Activated CD8-positive, alpha-beta T cell treated with anti-CD3 and anti-CD28 coated beads, Interleukin-2, amount 10 ng/mL, durations not matched to agents 7 days and 5 days (primary cell): ENCODE results near the gene GRM7. TPM values are rescaled to one million over a fixed set of nuclear protein-coding genes. Genes with fewer than 3 reads are reported as not detected.

Source experiments
- ATAC-seq: fragments of 150-1000 bp; cut with Tn5 transposase; one replicate; pipeline ENCODE4 v1.10.0; 2021; ENCODE audit warnings: moderate library complexity
- CTCF ChIA-PET: fragments of 350-600 bp; sonication (Branson Sonifier 250); formaldehyde crosslinking; loops from one replicate; lab custom pipeline; 2021; ENCODE audit warnings: antibody characterized with exemption; lab: Charles Lee
- POLR2A ChIA-PET: fragments of 350-600 bp; sonication (Branson Sonifier 250); formaldehyde crosslinking; loops from one replicate; lab custom pipeline; 2021; ENCODE audit warnings: antibody characterized with exemption; lab: Charles Lee
- DNase-seq: peaks from one replicate; pipeline ENCODE4 v3.0.0-alpha.2; 2020
- H3K27ac Mint-ChIP-seq: one replicate; pipeline ENCODE4 v1.8.0; 2021; ENCODE audit warnings: mild to moderate bottlenecking, mixed read lengths
- H3K27me3 Mint-ChIP-seq: one replicate; pipeline ENCODE4 v1.8.0; 2021; ENCODE audit warnings: low read depth, mixed read lengths
- H3K36me3 Mint-ChIP-seq: one replicate; pipeline ENCODE4 v1.8.0; 2021; ENCODE audit warnings: low read depth, mixed read lengths
- H3K4me1 Mint-ChIP-seq: one replicate; pipeline ENCODE4 v1.8.0; 2021; ENCODE audit warnings: low read depth, mixed read lengths
- H3K4me3 Mint-ChIP-seq: one replicate; pipeline ENCODE4 v1.8.0; 2021; ENCODE audit warnings: mild to moderate bottlenecking, mixed read lengths
- H3K9me3 Mint-ChIP-seq: one replicate; pipeline ENCODE4 v1.8.0; 2022; ENCODE audit warnings: mixed read lengths; ENCODE audit not compliant: insufficient read depth
- total RNA-seq, 2 experiments: library from RNA; stranded (reverse); gene quantifications; one replicate each; pipeline ENCODE4 v1.2.3, GENCODE V29; 2021

GRM7 gene
- total RNA-seq, 2 experiments from 2014 or later: not detected

DNA sequence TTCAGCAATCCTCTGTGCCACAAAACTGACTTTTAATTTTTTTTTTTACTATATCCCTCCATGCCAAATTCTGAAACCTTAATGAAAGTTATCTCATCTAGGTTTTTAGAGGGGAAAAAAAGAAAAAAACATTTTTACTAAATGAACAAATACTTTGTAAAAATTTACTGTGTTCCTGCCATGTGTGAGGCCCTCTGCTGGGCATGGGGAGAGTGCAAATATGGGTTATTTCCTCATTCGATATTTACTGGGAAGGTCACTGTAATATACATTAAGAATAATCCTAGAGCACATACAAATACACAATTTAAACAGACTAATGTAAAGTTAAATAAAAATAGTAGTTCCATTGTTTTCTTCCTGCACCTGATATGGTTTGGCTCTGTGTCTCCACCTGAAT is 215.0 kb downstream of the GRM7 start:
- Mint-ChIP-seq H3K9me3 (no peaks in the 10 kb centered on the region), H3K27ac (no peak overlapping the region), H3K36me3 (no peaks in the 10 kb centered on the region), H3K4me1 (no peaks in the 10 kb centered on the region), H3K4me3 (no peak overlapping the region), H3K27me3 (no peaks in the 10 kb centered on the region)
- ATAC-seq: no peak
- DNase-seq: no peak
- POLR2A ChIA-PET: no interaction called here
- CTCF ChIA-PET: no interaction called here

DNA sequence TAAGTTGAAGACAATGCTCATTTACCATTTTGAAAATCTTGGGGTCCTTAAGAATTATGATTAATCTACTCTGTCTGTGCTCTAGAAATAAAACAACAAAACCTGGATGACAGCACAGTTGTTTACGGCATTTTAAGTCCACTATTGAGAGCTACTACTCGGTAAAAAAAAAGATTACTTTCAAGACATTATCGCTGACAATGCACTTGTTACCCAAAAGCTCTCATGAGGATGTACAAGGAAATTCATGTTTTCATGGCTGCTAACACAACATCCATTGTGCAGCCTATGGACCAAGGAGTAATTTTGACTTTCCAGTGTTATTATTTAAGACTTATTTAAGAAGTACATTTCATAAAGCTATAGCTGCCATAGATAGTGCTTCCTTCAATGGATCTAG is 221.3 kb downstream of the GRM7 start:
- Mint-ChIP-seq H3K9me3 (peaks cover 5% of the 10 kb centered on the region), H3K27ac (no peak overlapping the region), H3K36me3 (no peaks in the 10 kb centered on the region), H3K4me1 (no peaks in the 10 kb centered on the region), H3K4me3 (no peak overlapping the region), H3K27me3 (no peaks in the 10 kb centered on the region)
- CTCF ChIA-PET: no interaction called here
- ATAC-seq (no peak), DNase-seq (no peak)
- POLR2A ChIA-PET: no interaction called here

DNA sequence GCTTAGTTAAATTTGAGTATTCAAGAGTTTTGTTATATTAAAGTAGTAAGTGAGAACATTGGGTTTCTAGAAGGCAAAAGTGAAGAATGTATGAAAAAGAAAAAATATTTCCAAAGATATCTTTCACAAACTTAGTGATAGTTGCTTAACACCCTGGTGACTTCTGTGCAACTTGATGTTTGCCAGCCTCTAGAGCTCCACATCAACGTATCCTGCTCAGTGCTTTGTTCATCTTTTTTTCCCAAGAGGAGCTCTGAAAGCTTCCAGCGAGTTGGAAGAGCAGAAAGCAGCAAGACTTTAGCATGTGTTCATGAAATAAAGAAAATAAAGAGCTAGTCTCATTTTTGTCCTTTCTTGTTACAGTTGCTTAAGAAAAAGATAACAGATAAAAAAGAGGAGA is 225.5 kb downstream of the GRM7 start:
- H3K4me3 Mint-ChIP-seq: no peak overlapping the region
- no peaks in the 10 kb centered on the region for H3K36me3 Mint-ChIP-seq
- ChIA-PET CTCF (no interaction called here), POLR2A (interaction anchor here (0.6 kb wide), 1 partner anchor 14 kb away, joined by 3 read pairs; no protein-coding TSS in a partner anchor)
- peaks cover 11% of the 10 kb centered on the region for H3K9me3 Mint-ChIP-seq
- DNase-seq (no peak), ATAC-seq (no peak)
- H3K4me1 Mint-ChIP-seq: no peaks in the 10 kb centered on the region
- H3K27me3 Mint-ChIP-seq: no peaks in the 10 kb centered on the region
- no peak overlapping the region for H3K27ac Mint-ChIP-seq

DNA sequence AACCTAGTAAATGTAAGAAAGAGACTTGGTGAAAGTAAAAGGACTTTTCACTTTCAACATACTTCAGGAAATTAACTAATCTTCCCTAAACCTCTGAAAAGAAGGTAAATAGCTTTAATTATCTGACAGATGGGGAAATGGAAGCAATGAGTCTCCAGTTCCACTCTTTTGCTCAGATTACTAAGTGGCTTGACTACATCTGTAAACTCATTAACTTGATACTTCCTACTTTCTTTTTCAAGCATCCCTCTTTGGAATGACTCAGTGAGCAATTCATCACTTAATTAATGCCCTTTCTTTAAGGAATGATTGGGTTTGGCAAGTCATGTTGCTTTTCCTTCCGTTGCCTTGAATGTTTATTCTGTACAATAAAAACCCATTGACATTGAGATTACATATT is 234.2 kb downstream of the GRM7 start:
- Mint-ChIP-seq H3K27me3 (no peaks in the 10 kb centered on the region), H3K27ac (no peak overlapping the region)

DNA sequence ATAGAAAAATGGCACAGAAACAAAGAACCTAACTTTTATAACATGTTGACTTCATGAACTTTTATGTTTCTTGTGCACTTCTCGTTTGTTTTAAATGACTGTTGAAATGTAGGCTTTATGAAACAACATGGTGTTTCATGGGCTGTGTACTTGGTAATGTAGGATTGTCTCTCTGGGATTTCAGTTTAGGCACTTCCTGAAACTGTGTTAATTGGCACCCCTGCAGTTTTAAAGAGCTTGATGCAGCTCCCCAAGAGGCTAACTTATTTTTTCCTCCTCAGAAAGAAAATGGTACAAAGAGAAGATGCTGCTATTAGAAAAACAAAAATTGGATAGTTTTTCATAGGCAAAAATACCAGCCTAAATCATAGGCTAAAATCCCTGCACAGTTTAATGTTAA is 239.2 kb downstream of the GRM7 start:
- POLR2A ChIA-PET: interaction anchor here (0.6 kb wide), 1 partner anchor 14 kb away, joined by 3 read pairs; no protein-coding TSS in a partner anchor
- no peaks in the 10 kb centered on the region for H3K4me1 Mint-ChIP-seq
- no peak overlapping the region for H3K27ac Mint-ChIP-seq
- ATAC-seq: no peak
- DNase-seq: no peak
- no peak overlapping the region for H3K4me3 Mint-ChIP-seq
- CTCF ChIA-PET: no interaction called here
- H3K9me3 Mint-ChIP-seq: peaks cover 17% of the 10 kb centered on the region
- H3K27me3 Mint-ChIP-seq: no peaks in the 10 kb centered on the region
- H3K36me3 Mint-ChIP-seq: no peaks in the 10 kb centered on the region

More for the DNA sequence above, 234.2 kb downstream of the GRM7 start:
- ChIA-PET POLR2A (no interaction called here), CTCF (no interaction called here)
- Mint-ChIP-seq H3K4me1 (no peaks in the 10 kb centered on the region), H3K9me3 (peaks cover 9% of the 10 kb centered on the region), H3K4me3 (no peak overlapping the region), H3K36me3 (no peaks in the 10 kb centered on the region)
- no peak for ATAC-seq
- no peak for DNase-seq

DNA sequence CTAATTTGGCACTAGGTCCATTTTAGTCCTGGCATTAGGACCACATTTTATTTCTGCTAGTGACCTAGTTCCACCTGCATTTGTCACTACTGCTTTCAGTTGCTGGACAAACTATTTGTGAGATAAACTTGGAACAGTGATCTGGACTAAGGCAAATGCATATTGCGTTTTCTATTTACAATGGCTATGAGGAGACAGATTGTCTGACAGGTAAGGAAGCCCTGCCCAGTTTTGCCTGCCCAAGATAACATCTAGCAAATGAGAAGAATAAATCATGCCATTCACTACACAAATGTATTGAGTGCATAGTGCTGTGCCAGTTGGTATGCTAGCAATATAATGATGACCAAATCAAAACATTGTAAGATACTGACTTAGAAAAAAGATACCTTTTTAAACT is 245.7 kb downstream of the GRM7 start:
- ATAC-seq: no peak
- ChIA-PET CTCF (no interaction called here), POLR2A (no interaction called here)
- Mint-ChIP-seq H3K27me3 (no peaks in the 10 kb centered on the region), H3K27ac (no peak overlapping the region), H3K4me1 (no peaks in the 10 kb centered on the region), H3K4me3 (no peak overlapping the region), H3K36me3 (no peaks in the 10 kb centered on the region), H3K9me3 (no peaks in the 10 kb centered on the region)
- DNase-seq: no peak

DNA sequence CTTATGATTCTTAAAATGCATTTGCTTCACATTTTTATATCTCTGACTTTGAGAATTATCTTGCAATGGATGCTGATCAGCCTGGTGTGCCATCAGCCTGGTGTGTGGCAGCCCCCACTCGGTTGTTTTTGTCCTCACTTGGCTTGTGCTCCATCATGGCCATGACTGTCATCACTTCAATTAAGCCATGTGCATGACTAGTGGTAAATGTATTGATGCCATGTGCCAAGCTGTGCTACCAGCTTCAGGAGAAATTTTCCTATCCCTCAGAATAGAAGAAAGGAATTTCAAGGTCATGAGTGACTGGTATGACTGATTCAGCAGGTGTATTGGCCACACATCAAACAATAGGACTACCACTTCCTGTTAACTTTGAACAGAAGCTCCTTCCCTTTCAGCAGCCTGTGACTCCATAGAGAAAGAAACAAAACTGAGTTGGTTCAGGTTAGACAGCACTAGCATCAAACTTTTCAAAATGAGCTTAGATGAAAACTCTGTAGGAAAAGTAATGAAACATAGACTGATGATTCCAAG is 251.7 kb downstream of the GRM7 start:
- H3K9me3 Mint-ChIP-seq: peaks cover 4% of the 10 kb centered on the region
- ATAC-seq (no peak), DNase-seq (no peak)
- ChIA-PET CTCF (no interaction called here), POLR2A (no interaction called here)
- H3K27me3 Mint-ChIP-seq: no peaks in the 10 kb centered on the region
- no peak overlapping the region for H3K27ac Mint-ChIP-seq
- no peaks in the 10 kb centered on the region for H3K4me1 Mint-ChIP-seq
- H3K4me3 Mint-ChIP-seq: no peak overlapping the region
- no peaks in the 10 kb centered on the region for H3K36me3 Mint-ChIP-seq

DNA sequence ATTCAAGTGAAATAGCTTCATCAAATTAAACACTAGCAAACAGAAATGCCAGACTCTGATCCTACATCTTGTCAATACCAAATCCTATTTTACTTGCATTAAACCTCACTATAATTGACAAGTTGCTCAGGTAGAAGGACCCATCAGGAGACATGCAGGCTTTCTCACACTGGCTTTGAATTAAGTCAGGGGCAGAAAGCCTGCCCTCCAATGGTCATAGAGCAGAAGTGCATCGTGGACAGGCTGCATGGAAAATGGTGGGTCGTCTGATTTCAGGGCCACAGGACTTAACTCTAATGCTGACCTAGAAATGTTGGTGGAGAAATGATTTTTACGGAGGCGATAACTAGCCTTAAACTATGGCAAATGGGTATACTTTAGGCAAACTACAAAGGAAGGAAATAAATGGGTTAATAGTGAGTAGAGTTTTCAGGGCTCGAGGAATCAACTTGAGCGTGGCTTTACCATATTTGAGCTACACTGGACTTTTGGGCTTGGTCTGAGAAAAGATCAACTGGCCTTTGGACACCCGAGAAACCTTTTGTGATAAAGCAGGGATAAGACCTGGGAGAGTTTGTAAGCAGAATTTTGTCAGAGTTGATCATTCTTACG is 283.9 kb downstream of the GRM7 start:
- ChIA-PET CTCF (no interaction called here), POLR2A (no interaction called here)
- Mint-ChIP-seq H3K9me3 (no peaks in the 10 kb centered on the region), H3K36me3 (no peaks in the 10 kb centered on the region), H3K4me1 (no peaks in the 10 kb centered on the region), H3K27ac (no peak overlapping the region), H3K27me3 (no peaks in the 10 kb centered on the region), H3K4me3 (no peak overlapping the region)
- ATAC-seq (no peak), DNase-seq (no peak)

DNA sequence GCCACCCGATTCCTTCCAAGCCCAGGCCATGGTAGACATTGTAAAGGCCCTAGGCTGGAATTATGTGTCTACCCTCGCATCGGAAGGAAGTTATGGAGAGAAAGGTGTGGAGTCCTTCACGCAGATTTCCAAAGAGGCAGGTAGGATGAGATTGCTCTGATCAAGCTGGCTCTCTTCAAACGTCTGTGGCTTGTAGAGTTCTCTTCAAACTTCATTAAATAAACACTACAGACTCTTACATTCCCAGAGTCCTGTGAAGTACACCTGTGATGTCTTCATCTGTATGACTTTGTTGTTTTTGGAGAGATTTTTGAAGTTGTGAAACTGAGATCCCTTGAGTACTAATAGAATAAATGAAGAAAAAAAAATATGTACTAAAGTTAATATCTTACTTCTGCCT is 285.6 kb downstream of the GRM7 start:
- DNase-seq (no peak), ATAC-seq (no peak)
- no peaks in the 10 kb centered on the region for H3K4me1 Mint-ChIP-seq
- no peaks in the 10 kb centered on the region for H3K36me3 Mint-ChIP-seq
- H3K9me3 Mint-ChIP-seq: no peaks in the 10 kb centered on the region
- CTCF ChIA-PET: no interaction called here
- H3K27ac Mint-ChIP-seq: no peak overlapping the region
- POLR2A ChIA-PET: no interaction called here
- H3K4me3 Mint-ChIP-seq: no peak overlapping the region
- H3K27me3 Mint-ChIP-seq: no peaks in the 10 kb centered on the region

DNA sequence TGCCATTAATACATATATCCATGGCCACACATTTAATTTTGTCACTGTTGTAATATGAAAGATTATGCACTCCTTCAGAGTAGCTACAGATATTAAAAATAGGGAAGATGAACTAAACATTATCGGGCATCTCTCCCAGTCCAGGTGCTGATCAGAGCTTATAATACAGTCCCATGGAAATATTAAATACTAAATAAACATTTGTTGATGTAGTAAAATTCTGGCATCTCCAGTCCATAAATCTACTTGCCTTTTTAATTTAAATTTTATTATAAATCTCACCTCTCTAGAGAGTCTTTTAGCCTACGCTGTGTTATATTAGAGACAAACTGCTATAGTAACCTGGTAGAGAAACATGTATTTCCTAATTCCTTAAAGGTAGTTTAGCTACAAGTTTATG is 297.6 kb downstream of the GRM7 start:
- ChIA-PET POLR2A (no interaction called here), CTCF (interaction anchor here (0.7 kb wide), 1 partner anchor 546 kb away, joined by 3 read pairs; no protein-coding TSS in a partner anchor)
- no peaks in the 10 kb centered on the region for H3K9me3 Mint-ChIP-seq
- ATAC-seq: no peak
- H3K4me3 Mint-ChIP-seq: no peak overlapping the region
- H3K4me1 Mint-ChIP-seq: no peaks in the 10 kb centered on the region
- no peak for DNase-seq
- H3K27me3 Mint-ChIP-seq: no peaks in the 10 kb centered on the region
- H3K27ac Mint-ChIP-seq: no peak overlapping the region
- no peaks in the 10 kb centered on the region for H3K36me3 Mint-ChIP-seq

DNA sequence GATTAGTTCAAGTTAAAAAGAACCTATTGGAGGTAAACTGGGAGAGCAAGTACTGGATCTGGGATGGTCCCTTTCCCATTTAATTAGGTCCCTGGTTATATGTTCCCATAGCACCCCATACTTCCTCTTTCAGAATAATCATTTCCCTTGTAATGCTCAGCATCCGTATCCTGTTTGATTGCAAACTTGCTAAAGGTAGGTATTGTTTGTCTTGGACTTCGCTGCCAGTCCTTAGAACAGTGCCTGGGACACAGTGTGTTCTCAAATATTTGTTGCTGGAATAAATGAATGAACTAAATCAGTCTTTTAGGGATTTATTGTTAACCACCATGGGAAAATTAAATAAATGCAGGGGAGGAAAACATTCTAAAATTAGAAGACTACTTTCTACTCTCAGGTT is 299.8 kb downstream of the GRM7 start:
- POLR2A ChIA-PET: no interaction called here
- CTCF ChIA-PET: no interaction called here

DNA sequence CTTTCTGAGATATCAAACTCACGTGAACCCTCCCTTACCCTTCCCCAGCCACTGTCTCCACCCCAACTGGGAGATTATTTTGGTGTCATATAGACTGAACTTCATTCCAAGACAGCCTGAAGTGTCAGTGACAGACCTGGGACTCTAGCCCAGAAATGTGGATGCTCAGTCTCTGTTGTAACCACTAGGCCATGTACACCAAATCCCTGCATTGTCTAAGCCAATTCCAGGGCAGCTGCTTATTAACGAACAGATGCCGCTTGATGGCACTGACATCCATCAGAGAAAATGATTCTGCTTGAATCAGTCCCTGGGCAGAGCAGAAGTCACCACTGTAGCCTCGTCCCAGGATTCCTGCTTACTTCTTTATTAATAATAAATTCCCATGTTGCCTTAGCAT is 305.5 kb downstream of the GRM7 start:
- CTCF ChIA-PET: no interaction called here
- POLR2A ChIA-PET: no interaction called here
- Mint-ChIP-seq H3K36me3 (no peaks in the 10 kb centered on the region), H3K9me3 (peaks cover 5% of the 10 kb centered on the region), H3K27ac (no peak overlapping the region), H3K27me3 (no peaks in the 10 kb centered on the region), H3K4me1 (no peaks in the 10 kb centered on the region), H3K4me3 (no peak overlapping the region)
- DNase-seq (no peak), ATAC-seq (no peak)

More for the DNA sequence above, 299.8 kb downstream of the GRM7 start:
- H3K4me1 Mint-ChIP-seq: no peaks in the 10 kb centered on the region
- no peak overlapping the region for H3K27ac Mint-ChIP-seq
- DNase-seq (no peak), ATAC-seq (no peak)
- no peak overlapping the region for H3K4me3 Mint-ChIP-seq
- no peaks in the 10 kb centered on the region for H3K9me3 Mint-ChIP-seq
- H3K27me3 Mint-ChIP-seq: no peaks in the 10 kb centered on the region
- no peaks in the 10 kb centered on the region for H3K36me3 Mint-ChIP-seq

DNA sequence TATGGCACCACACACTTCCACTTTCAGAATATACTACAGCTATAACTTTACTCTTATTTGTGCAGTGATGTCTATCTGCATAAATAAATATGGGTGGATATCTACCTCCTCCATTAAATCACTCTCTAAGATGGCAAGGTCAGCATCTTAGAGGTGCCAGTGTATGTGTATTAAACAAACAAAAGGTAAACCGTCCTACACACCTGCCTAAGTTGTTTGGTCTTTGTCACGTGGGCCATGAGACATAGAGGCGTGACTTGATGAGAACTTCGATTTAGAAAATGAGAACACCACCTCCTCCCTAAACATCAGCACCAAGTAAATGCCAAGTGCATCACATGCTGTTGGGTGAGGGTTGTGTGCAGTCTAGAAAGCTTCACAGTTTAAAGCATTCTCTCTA is 310.6 kb downstream of the GRM7 start:
- CTCF ChIA-PET: interaction anchor here (0.7 kb wide), 1 partner anchor 115 kb away, joined by 3 read pairs; no protein-coding TSS in a partner anchor
- no peaks in the 10 kb centered on the region for H3K27me3 Mint-ChIP-seq
- POLR2A ChIA-PET: no interaction called here
- H3K4me1 Mint-ChIP-seq: no peaks in the 10 kb centered on the region
- H3K36me3 Mint-ChIP-seq: no peaks in the 10 kb centered on the region
- DNase-seq (no peak), ATAC-seq (no peak)
- no peak overlapping the region for H3K4me3 Mint-ChIP-seq
- no peak overlapping the region for H3K27ac Mint-ChIP-seq
- peaks cover 5% of the 10 kb centered on the region for H3K9me3 Mint-ChIP-seq
